GM19468 (cell line): ENCODE data around the gene SSNA1.

Source experiments
- ATAC-seq: cut with Tn5 transposase; IDR thresholded peaks from one replicate; pipeline ENCODE4 v1.9.1; 2021; ENCODE audit warnings: mild to moderate bottlenecking, moderate library complexity, moderate number of reproducible peaks; ENCODE audit not compliant: unreplicated experiment; ENCODE audit errors: extremely low read depth

The SSNA1 gene

DNA sequence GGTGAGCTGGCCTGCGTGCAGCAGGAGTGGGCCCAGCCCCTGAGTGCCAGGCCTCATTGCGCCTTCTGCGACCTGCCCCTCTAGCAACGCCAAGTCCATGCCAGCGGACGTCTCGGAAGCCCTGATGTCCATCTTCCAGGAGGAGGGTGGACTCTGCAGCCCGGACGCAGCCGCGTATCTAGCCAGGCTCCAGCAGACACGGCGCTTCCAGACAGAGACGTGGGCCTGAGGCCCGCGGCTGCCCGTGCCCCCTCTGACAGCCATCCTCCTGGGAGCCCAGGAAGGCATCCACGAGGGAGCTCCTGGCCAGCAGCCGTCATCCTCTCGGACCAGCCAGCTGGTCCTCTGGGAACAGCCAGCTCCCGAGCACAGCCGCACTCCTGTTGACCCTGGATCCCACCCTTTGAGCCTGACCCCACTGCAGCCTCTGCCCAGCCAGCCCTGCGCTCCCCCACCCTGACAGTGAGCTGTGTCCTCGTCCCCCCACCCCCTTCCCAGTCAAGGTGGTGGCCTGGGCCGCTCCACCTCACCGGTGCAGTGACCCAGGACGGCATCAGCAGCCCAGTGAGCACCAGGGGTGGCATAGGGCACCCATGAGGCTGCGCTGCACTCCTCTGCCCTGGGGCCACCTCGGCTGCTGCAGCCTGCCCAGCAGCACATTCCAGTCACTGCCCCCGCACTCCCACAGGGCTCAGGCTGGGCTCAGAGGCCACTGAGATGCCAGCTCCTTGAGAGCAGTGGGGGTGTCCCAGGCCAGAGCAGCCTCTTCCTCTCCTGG is 27.9 kb downstream of the SSNA1 start:
- no peak for ATAC-seq

DNA sequence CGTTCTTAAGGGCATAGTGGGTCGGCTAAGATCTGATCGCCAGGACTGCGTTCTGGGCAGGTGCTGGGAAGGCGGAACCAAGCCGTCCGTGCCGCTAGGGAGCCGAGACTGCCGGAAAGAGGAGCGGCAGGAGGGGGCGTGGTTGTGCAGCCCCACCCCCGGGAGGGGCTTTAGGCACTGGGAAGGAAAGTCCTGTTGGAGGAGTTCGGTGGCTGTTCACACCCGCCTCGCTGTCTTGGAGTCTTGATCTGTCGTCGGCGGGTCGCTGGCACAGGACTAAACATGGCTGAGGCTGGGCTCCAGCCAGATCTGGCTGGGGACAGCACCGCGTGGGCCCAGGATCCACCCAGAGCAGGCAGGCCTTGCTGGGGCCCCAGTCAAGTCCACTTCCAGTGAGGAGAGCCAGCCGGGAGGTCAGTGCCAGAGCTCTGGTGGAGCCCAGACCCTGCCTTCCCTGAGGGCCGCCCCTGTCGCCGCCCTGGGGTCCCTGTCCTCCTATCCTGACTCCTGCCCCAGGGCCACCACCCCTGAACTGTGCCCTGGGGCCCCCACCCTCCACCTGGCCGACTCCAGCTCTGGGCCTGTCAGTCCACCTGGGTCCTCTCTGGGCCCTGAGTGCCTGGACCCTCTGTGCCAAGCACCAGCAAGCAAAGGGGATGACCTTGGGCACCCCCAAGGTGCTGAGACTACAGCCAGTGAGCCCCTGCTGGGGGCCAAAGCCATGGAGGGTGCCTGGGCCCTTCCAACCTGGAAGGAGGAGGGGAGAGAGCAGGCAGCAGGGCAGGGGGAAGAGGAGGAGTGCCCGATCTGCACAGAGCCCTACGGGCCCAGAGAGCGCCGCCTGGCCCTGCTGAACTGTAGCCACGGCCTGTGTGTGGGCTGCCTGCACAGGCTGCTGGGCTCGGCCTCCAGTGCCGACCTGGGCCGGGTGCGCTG is 29.1 kb downstream of the SSNA1 start:
- no peak for ATAC-seq

DNA sequence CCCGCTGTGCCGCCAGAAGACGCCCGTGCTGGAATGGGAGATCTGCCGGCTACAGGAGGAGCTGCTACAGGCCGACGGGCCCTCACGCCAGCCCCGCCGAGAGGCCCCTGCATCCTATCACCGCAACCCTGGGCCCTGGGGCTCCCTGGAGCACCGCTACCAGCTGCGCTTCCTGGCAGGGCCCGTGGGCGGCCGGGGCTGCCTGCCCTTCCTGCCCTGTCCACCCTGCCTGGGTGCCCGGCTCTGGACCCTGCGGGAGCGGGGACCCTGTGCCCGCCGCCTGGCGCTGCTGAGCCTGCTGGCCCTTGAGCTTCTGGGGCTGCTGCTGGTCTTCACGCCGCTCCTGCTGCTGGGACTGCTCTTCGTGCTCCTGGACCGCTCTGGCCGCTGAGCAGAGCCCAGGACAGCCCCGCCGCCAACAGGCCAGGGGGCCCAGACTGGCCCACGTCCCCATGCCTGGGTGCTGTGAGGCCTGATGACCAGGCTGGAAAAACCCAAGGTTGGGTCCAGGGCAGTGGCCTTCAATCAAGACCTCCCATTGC is 29.8 kb downstream of the SSNA1 start:
- ATAC-seq: no peak

DNA sequence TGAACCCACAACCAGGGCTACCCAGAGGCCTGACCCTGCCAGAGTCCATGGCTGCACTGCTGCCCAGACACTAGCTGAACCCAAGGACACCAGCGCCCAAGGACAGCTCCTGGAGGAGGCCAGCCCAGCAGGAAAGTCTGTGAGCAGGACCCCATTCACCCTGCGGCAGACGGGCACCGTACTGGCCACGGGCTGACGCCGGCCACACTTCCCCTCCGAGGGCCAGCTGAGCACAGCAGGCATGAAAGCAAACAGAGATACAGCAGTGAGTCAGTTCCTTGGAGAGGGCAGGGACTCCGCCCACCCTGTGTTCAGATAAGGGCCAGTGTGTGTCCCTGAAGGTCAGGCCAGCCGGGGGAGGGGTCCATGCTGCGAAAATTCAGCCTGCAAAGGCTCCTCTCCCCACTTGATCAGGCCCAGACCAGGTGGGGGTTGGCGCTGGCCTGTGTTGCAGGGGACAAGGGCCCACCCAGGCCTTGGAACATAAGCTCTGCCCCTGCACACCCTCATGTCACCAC is 30.3 kb downstream of the SSNA1 start:
- ATAC-seq: no peak

DNA sequence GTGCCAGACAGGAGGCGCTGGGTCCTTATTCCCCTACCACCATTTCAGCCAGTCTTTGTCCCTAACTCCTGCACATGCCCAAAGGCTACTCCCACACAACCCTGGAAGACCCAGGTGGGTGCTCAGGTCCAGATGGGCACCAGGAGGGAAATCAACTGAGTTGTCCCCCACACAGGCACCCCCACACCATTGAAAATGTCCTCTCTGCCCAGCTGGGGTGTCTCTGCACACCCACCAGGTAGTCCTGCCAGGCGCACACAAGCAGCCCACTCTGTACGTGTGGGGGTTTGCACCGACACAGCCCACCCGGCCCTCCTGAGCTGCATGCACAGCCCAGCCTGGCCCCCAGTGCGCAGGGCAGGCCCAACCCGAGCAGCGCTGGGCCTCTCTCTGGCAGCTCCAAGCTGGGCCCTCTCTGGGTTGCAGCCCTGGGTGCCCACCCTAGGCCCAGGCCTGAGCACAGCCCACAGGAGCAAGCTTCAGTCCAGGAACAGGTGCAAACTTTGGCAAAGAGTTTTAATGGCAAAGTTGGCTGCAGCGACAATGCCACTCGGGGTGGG is 31.4 kb downstream of the SSNA1 start:
- ATAC-seq: no peak

DNA sequence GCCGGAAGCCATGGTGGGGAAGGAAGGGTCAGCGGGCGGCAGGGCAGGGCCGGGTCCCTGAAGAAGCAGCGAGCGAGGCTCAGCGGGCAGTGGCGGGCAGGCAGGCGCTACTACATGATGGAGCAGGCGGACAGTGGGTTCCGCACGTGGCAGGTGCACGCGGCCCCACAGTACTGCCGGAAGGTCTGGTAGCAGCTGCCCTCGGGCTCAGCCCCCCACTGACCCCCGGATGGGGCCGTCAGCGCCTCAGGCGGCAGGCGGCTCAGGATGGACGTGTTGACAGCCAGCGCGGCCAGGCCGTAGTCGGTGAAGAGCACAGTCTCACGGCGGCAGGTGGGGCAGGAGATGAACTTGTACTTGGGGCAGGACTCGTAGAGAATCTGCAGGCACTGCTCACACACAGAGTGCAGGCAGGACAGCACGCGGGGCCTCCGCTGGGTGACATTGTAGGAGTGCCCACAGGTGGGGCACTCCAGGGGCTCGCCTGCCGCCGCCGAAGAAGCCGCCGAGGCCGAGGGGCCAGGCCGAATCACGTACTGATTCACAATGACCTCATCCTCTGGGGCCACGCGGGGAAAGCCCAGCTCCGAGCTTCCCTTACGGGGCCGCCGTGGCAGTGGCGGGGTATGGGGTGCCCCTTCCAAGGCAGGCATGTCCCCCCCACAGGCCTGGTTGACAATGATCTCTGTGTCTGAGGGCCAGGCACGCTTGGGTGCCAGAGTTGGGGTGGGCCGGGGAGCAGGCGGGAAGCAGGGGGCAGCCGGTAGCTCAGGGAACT is 32.0 kb downstream of the SSNA1 start:
- ATAC-seq: no peak

DNA sequence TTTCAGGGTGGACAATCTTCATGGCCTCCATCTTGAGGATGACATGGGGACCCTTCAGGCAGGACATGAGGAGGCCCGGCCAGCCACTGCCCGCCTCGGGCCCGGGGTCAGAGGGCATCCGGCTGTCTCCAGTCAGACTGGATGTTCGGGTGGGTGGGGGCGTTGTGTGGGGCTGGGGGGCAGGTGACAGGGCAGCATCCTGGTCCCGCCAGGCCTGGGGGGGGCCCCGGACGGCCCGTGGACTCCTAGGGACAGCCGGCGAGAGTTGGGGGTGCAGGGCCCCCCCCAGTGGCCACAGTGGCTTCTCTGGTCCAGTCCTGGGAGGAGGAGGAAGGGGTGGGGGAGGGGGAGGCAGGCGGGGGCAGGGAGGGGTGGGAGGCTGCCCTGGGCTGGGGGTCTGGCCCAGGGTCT is 32.6 kb downstream of the SSNA1 start:
- ATAC-seq: no peak

DNA sequence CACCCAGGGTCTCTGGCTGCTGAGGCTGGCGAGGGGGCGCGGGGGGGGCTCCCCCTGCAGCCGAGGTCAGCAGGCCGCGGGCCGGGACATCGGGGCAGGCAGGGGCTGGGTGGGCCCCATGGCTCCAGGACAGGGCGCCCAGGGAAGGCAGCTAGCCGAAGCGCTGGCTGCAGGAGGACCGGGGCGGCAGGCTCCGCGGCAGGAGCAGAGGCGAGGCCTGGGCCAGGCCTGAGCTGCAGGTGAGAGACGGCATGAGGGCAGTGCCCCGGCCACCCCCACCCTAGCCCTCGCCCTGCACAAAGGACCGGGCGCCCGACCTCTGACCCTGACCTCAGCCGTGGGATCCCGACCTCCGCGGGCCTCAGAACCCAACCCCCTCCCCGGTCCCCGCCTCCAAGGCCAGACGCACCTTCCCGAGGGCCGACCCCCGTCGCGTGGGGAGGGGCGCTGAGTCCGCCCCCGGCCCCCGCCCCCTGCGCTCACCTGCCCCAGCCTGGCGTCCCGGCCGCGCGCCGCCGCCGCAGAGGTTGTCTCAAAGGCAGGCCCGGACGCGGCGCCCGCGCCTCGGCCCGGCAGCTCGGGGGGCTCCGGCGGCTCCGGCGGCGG is 33.1 kb downstream of the SSNA1 start:
- ATAC-seq: no peak

DNA sequence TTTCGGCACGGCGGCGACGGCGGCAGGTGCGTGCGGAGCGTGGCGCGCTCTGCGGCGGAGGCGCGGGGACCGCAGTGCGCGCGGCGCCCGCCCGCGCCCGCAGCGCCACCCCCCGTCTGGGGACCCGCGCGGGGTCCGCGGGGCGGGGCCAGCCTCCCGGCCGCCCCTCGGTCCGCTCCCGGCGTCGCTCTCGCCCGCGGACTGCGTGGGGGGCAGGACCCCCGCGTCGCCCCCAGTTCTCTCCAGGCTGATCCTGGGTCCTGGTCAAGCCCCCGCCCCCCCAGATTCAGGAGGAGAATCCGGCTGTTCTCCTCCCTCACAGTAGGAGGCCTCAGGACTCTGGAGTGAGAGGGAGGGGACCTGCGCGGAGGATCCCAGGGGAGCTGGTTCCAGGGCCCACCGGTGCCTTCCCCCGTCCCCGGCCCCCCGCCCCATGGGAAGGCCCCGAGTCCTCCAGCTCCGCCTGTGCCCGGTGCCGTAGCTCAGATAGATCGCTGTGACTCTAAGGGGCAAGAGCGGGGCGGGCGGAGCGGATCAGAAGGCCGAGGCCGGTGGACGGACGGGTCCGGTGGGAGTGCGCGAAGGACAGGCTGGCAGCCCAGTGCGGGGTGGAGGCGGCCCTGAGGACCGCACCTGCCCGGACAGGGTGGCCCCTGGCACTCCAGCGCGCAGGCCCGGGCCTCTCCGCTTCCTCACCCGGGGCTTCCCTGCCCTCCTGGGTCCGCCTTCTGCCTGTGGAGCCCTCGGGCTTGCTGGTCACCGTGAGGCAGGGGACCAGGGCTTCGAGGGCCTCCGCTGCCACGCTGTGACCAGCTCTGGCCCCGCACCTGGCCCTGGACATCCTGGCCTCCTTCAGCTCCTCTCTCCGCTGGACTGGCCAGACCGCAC is 34.0 kb downstream of the SSNA1 start, which contains the start of gene RNF208:
Gene RNF208, minus strand, starts transcription at position 51 of the 888 bp plus-strand sequence. CDS start 1,028 bp downstream, outside the sequence.
- no peak for ATAC-seq

DNA sequence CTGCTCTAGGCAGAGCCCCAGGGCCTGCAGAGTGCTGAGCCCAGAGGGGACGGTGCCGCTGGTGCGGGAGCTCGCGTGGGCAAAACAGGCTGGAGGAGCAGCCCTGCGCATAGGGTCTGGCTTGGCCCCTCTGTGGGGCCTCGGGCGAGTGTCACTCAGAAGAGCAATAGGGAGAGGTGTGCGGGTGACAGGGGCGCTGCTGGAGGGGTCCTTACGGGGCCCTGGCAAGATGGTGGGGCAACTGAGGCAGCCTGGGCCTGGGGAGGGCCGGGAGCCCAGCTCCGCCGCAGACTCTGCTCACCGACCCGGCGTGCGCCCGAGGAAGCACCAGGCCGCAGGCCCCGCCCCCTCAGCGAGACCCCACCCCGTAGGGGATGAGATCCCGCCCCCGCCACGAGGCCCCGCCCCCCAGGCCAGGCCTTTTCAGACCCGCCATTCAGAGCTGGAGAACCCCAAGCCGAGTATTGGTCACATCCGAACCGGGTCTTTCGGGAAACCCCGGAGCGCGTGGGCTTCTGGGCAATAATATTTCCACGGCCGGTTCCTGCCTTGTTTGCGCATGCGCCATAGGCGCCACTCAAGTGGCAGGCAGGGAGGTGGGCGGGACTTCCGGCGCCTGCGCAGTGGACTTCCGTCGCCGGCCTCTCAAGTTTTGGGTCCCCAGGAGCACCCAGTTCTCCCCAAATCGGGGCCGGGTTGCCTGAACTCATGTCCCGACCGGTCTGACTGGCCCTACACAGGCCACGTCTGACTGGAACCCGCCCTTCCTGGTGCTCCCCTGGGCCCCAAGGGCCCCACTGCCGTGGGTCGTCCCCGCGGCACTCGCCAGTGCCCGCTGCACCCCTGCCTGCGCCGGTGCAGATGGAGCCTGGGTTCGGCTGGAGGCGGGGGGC is 34.8 kb downstream of the SSNA1 start:
- peak; percentile 66 for ATAC-seq

DNA sequence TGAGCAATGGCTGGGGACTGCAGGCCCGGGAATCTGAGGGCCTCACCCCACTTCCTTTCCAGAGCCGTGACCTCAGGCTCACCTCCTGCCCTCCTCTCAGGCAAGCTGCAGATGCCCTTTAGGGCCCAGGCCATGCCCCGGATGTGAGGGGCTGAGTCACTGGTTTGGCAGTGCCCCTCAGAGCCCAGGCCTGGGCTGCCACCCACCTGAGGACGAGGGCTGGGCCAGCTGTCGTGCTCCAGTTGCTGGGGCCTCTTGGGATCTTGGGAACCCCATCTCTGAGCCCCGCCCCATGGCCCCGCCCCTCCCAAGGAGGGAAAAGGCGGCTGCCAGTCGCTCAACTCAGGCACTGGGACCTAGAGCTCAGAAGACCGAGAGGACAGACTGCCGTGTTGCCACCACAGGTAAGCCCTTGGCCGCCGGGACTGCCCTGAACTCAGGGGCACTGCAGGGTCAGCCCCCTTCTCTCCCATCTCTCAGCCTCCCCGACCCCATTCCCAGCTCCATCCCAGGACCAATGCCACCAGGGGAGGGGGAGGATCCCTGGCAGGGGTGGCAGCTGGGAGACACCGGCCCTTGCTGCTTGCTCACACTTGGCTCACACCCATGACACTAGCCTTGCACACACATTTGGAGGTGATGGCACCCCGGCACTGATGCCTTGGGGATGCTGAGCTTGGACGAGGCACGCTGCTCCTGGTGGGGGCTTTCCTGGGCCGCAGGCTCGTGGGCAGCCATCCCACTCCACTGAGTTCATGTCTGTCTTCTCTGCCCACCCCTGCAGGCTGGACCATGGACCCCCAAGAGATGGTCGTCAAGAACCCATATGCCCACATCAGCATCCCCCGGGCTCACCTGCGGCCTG is 36.6 kb downstream of the SSNA1 start, which contains the start of gene CYSRT1:
Gene CYSRT1, plus strand, starts transcription at position 345 of the 865 bp plus-strand sequence. Its CDS starts 448 bp downstream, at position 793.
- ATAC-seq: no peak

DNA sequence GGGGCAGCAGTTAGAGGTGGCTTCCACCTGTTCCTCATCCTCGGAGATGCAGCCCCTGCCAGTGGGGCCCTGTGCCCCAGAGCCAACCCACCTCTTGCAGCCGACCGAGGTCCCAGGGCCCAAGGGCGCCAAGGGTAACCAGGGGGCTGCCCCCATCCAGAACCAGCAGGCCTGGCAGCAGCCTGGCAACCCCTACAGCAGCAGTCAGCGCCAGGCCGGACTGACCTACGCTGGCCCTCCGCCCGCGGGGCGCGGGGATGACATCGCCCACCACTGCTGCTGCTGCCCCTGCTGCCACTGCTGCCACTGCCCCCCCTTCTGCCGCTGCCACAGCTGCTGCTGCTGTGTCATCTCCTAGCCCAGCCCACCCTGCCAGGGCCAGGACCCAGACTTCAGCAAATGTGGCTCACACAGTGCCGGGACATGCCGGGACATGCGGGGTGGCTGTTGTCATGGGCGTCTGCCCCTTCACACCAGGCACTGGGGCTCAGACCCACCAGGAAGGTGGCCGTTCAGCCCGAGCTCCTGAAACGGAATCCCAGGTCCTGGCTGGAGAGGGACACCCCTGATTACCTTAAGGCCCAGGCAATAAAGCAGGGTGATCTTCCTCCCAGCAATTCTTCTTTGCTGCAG is 37.3 kb downstream of the SSNA1 start:
- no peak for ATAC-seq

DNA sequence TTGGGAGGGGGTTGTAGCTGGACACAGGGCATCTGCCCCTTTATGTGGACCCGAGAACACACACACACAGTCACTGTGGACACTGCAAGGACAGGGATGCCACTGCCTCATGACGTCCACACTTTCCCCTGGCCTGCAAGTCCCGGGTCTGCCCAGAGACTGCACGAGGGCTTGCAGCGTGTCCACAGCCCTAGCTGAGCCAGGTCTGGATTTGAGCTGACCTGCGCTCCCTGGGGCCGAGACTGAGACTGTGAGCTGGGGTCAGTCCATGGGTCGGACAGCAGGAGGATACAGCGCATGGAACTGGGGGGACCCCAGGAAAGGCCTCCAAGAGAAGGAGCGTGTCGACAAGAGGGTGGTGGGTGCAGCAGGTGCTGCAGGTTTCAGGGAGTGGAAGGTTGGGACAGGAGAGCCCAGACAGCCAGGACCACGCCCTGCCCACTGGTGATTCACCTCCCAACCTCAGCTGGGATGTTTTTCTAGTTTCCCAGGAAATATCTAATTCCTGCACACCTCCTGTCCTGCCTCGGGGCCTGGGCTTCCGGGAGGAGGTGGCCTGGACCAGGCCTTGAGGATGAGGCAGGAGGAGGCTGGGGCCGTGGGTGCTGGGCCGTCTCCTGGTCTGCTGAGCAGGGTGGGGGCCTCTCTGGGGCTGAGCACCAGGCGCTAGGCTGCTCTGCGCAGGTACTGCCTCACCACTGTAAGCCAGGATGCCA is 38.0 kb downstream of the SSNA1 start:
- ATAC-seq: no peak

DNA sequence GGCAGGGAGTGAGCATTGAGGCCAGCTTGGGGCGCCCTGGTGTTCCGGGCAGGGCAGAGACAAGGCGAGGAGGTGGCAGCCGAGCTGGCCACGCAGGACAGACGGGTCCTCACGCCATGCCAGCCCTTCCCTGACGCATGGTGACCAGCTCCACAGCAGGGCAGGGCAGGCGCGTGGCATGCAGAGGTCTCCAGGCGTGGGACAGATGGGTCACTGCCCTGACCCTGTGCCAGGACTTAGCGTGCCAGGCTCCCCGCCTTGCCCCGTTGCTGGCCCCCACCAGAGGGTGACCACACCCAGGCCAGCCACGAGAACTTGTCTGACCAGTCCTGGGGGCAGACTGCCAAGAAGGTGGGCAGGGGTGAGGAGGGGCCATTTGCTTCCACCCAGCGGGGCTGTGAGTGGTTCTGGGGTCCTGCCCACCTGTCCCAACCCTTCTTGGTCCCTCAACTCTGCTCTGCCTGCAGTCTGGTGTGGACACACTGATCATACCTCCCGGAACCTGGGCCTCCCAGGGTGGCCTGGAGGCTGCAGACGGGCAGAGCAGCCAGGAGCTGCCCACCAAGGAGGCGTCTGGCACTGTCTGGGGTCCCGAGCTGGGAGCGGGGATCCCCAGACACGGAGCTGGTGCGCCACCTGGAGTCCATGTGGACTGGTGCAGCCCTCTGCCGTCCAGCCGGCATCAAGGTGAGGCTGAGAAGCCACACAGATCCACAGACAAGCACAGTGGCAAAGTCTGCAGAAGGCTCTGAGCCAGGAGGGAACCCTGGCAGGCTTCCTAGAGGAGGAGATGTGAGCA is 38.8 kb downstream of the SSNA1 start, which contains the start of gene RNF224:
Gene RNF224, plus strand, starts transcription at position 449 of the 799 bp plus-strand sequence. CDS start 834 bp downstream, outside the sequence.
- ATAC-seq: no peak
